Cardiac muscle cell (in vitro differentiated cells and primary cell): ENCODE data around the gene CYGB. TPM values are rescaled to one million over a fixed set of nuclear protein-coding genes. Genes with fewer than 3 reads are reported as not detected.
A peak's percentile ranks its signal among the peaks of the same experiment; 100 is the strongest.
"Not testable (repeated sequence)": the region's sequence is repeated elsewhere in the genome, so short reads cannot be mapped to it uniquely, and the experiment has no call there.

Experiments used
- DNase-seq, 2 donors: peaks; one replicate each; pipeline versions ENCODE4 v3.0.0 to v3.0.0-alpha.2; 2010 to 2017; ENCODE audit warnings: low read depth in 1 of 2, low spot score in 1 of 2
- H3K27ac ChIP-seq: fragments of 200-600 bp; sonication (generic); 2 replicates; pipeline ENCODE4 v1.5.1; 2016
- H3K27me3 ChIP-seq: fragments of 200-600 bp; sonication (generic); 2 replicates; pipeline ENCODE4 v1.6.0; 2016; ENCODE audit warnings: control low read depth
- H3K36me3 ChIP-seq: fragments of 200-600 bp; sonication (generic); 2 replicates; pipeline ENCODE4 v1.5.1; 2016; ENCODE audit warnings: control low read depth
- H3K4me1 ChIP-seq: fragments of 200-600 bp; sonication (generic); 2 replicates; pipeline ENCODE4 v1.8.1; 2017; ENCODE audit warnings: low read depth, mild to moderate bottlenecking, mixed run types
- H3K4me3 ChIP-seq: fragments of 200-600 bp; sonication (generic); 2 replicates; pipeline ENCODE4 v1.5.1; 2016; ENCODE audit warnings: mild to moderate bottlenecking
- H3K9me3 ChIP-seq: fragments of 200-600 bp; sonication (generic); 2 replicates; pipeline ENCODE4 v1.5.1; 2017; ENCODE audit warnings: low read depth, mild to moderate bottlenecking, control low read depth
- CTCF ChIP-seq: IDR thresholded peaks from 2 replicates; pipeline ENCODE4 v1.5.1; 2012; ENCODE audit warnings: low read depth, mild to moderate bottlenecking, low read length
- polyA plus RNA-seq: library from polyadenylated mRNA; unstranded; fragments of >200 nt; fragmentation: Nextera tagmentation; extraction: Ambion mirVana; gene quantifications from 2 replicates; pipeline ENCODE4 v1.2.1, GENCODE V29; 2016
- total RNA-seq: library from RNA; depleted of rRNA; stranded (reverse); fragments of >200 nt; gene quantifications from 2 replicates; pipeline ENCODE4 v1.2.3, GENCODE V29; 2016

Gene CYGB
- total and polyA plus RNA-seq, 2 experiments from 2014 or later, result 7.4 to 11.9 TPM

GRCh38 chr17:76523084-76524037, 14.1 kb downstream of the CYGB start:
- H3K4me1 ChIP-seq, result no peaks in the 10 kb centered on the region
- no peak overlapping the region for H3K4me3 ChIP-seq
- peak; percentile 97 for TF ChIP-seq CTCF
- H3K36me3 ChIP-seq, result no peaks in the 10 kb centered on the region
- peak; percentile 62 to 78 for DNase-seq
- no peaks in the 10 kb centered on the region for H3K9me3 ChIP-seq
- H3K27me3 ChIP-seq, result no peaks in the 10 kb centered on the region
- no peak overlapping the region for H3K27ac ChIP-seq

- not testable (repeated sequence) for H3K27me3 ChIP-seq, DNase-seq, H3K4me3 ChIP-seq, H3K27ac ChIP-seq, H3K4me1 ChIP-seq, H3K36me3 ChIP-seq, H3K9me3 ChIP-seq
Measured at GRCh38 chr17:76521683-76522082, 15.8 kb downstream of the CYGB start.

- H3K4me1 ChIP-seq, result no peaks in the 10 kb centered on the region
- DNase-seq, result no peak
- TF ChIP-seq CTCF, result no peak
- H3K9me3 ChIP-seq, result no peaks in the 10 kb centered on the region
- H3K4me3 ChIP-seq, result no peak overlapping the region
- no peaks in the 10 kb centered on the region for H3K36me3 ChIP-seq
- no peak overlapping the region for H3K27ac ChIP-seq
- H3K27me3 ChIP-seq, result no peaks in the 10 kb centered on the region
Measured at GRCh38 chr17:76521262-76521661, 16.2 kb downstream of the CYGB start.

- H3K36me3 ChIP-seq, result no peaks in the 10 kb centered on the region
- no peak overlapping the region for H3K4me3 ChIP-seq
- H3K9me3 ChIP-seq, result no peaks in the 10 kb centered on the region
- no peak overlapping the region for H3K27ac ChIP-seq
- TF ChIP-seq CTCF, result no peak
- no peaks in the 10 kb centered on the region for H3K27me3 ChIP-seq
- no peaks in the 10 kb centered on the region for H3K4me1 ChIP-seq
- DNase-seq, result no peak
Measured at GRCh38 chr17:76519048-76519966, 18.2 kb downstream of the CYGB start.

- no peaks in the 10 kb centered on the region for H3K4me1 ChIP-seq
- H3K9me3 ChIP-seq, result no peaks in the 10 kb centered on the region
- DNase-seq, result no peak
- TF ChIP-seq CTCF, result no peak
- H3K27ac ChIP-seq, result no peak overlapping the region
- H3K4me3 ChIP-seq, result no peak overlapping the region
- H3K27me3 ChIP-seq, result no peaks in the 10 kb centered on the region
- H3K36me3 ChIP-seq, result no peaks in the 10 kb centered on the region
Measured at GRCh38 chr17:76517638-76518038, 19.9 kb downstream of the CYGB start.
